ENCODE data around the gene CLASP1.

CLASP1 gene

GRCh38 chr2:121372721-121373353, 276.4 kb downstream of the CLASP1 start:
- DNase-seq (ENCODE audit: low spot score): no peak

GRCh38 chr2:121372082-121372481, 277.2 kb downstream of the CLASP1 start:
- no peak for DNase-seq (ENCODE audit: low spot score)

- DNase-seq (ENCODE audit: low spot score): no peak
These were observed 280.4 kb downstream of the CLASP1 start for GRCh38 chr2:121368836-121369235.

- no peak for DNase-seq (ENCODE audit: low spot score)
These were observed 281.1 kb downstream of the CLASP1 start for GRCh38 chr2:121368155-121368554.

GRCh38 chr2:121367246-121367900, 281.9 kb downstream of the CLASP1 start:
- no peak for DNase-seq (ENCODE audit: low spot score)

- DNase-seq (ENCODE audit: low spot score): no peak
These were observed 283.2 kb downstream of the CLASP1 start for GRCh38 chr2:121366040-121366439.

- DNase-seq (ENCODE audit: low spot score): no peak
These were observed 284.2 kb downstream of the CLASP1 start for GRCh38 chr2:121365061-121365460.

GRCh38 chr2:121363632-121364420, 285.4 kb downstream of the CLASP1 start:
- DNase-seq (ENCODE audit: low spot score): peak; percentile 70

- no peak for DNase-seq (ENCODE audit: low spot score)
These were observed 286.5 kb downstream of the CLASP1 start for GRCh38 chr2:121362774-121363173.

- DNase-seq (ENCODE audit: low spot score): no peak
These were observed 287.0 kb downstream of the CLASP1 start for GRCh38 chr2:121362226-121362625.

- DNase-seq (ENCODE audit: low spot score): peak; percentile 67
These were observed 288.5 kb downstream of the CLASP1 start for GRCh38 chr2:121360566-121361300.

- DNase-seq (ENCODE audit: low spot score): no peak
These were observed 289.3 kb downstream of the CLASP1 start for GRCh38 chr2:121359716-121360565.

GRCh38 chr2:121359170-121359569, 290.1 kb downstream of the CLASP1 start:
- no peak for DNase-seq (ENCODE audit: low spot score)

GRCh38 chr2:121358291-121358690, 291.0 kb downstream of the CLASP1 start:
- no peak for DNase-seq (ENCODE audit: low spot score)

GRCh38 chr2:121356058-121356640, 293.1 kb downstream of the CLASP1 start:
- DNase-seq (ENCODE audit: low spot score): peak; percentile 74

GRCh38 chr2:121355488-121355887, 293.8 kb downstream of the CLASP1 start:
- no peak for DNase-seq (ENCODE audit: low spot score)

GRCh38 chr2:121351521-121352318, 297.5 kb downstream of the CLASP1 start:
- DNase-seq (ENCODE audit: low spot score): no peak

- no peak for DNase-seq (ENCODE audit: low spot score)
These were observed 298.4 kb downstream of the CLASP1 start for GRCh38 chr2:121350890-121351289.

- DNase-seq (ENCODE audit: low spot score): no peak
These were observed 298.9 kb downstream of the CLASP1 start for GRCh38 chr2:121350402-121350775.

- DNase-seq (ENCODE audit: low spot score): no peak
These were observed 299.4 kb downstream of the CLASP1 start for GRCh38 chr2:121349721-121350401.
